Measurements from ENCODE around the gene MICAL2.

DNA sequence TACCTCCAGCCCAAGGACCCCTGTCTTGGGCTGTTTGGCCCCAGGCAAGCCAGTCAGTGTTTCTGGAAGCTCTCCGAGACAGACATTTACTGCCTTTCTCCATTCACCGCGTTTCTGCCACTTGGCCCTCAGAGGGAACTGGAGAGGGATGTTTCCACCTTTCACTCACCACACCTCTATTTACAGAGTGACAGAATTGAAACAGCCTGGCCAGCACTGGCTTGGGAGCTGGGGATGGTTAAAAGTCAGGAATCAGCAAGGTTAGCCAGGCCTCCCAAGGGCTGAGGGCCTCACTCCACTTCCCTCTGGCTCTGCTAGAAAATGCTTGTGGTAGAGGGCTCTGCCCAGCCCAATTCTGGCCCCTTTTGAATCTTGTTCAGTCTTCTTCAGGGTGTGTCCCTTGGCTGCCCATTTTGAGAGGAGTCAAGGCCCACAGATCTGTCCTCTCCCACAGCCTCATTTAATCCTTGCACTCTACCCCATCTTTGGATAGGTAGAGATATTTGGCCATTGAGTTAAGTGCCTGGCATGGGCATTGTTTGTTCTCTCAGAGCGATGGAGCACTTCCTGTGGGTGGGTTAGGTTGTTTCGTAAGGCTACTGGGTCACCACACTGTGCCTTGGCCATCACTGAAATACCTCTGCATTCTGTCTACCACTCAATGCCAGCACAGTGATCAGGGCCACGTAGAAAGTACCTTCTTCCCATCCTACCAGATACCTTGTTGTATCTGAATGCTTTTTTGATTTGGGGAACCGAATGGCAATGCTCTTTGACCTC lies 119.2 kb downstream of the MICAL2 start:
- TF ChIP-seq RAD21 (IDR thresholded peaks at IDR 0.05; ENCODE audit: low read depth) (no peak), JUND (IDR thresholded peaks at IDR 0.05) (no peak), CTCF (IDR thresholded peaks at IDR 0.05 in 2 of 3, conservative IDR thresholded peaks at IDR 0.05 in 1 of 3; ENCODE audit: borderline replicate concordance in 1 of 3, insufficient read depth in 1 of 3, low read depth in 2 of 3, low read length in 2 of 3) (no peak), TCF7L2 (IDR thresholded peaks at IDR 0.05; ENCODE audit: borderline replicate concordance, extremely low read depth, insufficient read depth, insufficient read length) (no peak), EZH2 (IDR thresholded peaks at IDR 0.05) (no peak), POLR2A (IDR thresholded peaks at IDR 0.05; ENCODE audit: borderline replicate concordance, extremely low read depth, insufficient read depth, insufficient read length) (no peak), EZH2phosphoT487 (IDR thresholded peaks at IDR 0.05; ENCODE audit: borderline replicate concordance) (no peak), POLR2AphosphoS5 (IDR thresholded peaks at IDR 0.05; ENCODE audit: low read depth, low read length) (no peak), ELF1 (IDR thresholded peaks at IDR 0.05; ENCODE audit: borderline replicate concordance, low read depth) (no peak)
- TF ChIP-seq, protein P1, sequence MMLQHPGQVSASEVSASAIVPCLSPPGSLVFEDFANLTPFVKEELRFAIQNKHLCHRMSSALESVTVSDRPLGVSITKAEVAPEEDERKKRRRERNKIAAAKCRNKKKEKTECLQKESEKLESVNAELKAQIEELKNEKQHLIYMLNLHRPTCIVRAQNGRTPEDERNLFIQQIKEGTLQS (IDR thresholded peaks at IDR 0.05): no peak
- TF ChIP-seq, protein P2, sequence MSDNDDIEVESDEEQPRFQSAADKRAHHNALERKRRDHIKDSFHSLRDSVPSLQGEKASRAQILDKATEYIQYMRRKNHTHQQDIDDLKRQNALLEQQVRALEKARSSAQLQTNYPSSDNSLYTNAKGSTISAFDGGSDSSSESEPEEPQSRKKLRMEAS (IDR thresholded peaks at IDR 0.05): no peak

Measured in HCT116 (cell line).